Measurements from ENCODE around the gene TATDN2.

DNA sequence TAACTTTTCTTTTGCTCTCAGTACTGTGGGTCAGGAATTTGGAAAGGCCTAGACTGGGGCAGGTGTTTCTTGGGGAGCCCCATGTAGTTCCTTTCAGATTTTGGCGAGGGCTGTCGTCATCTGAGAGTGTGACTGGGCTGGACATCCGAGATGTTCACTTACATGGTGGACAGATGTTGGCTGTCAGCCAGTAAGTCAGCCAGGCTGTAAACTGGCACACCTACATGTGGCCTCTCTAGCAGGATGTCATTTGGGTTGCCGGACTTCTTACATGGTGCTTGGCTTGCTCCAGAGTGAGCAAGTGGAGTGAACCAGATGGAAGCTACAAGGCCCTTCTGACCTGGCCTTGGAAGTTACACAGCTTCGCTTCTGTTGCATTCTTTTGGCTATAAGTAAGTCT, 20.7 kb downstream of the TATDN2 start:
- TF ChIP-seq, protein P1, sequence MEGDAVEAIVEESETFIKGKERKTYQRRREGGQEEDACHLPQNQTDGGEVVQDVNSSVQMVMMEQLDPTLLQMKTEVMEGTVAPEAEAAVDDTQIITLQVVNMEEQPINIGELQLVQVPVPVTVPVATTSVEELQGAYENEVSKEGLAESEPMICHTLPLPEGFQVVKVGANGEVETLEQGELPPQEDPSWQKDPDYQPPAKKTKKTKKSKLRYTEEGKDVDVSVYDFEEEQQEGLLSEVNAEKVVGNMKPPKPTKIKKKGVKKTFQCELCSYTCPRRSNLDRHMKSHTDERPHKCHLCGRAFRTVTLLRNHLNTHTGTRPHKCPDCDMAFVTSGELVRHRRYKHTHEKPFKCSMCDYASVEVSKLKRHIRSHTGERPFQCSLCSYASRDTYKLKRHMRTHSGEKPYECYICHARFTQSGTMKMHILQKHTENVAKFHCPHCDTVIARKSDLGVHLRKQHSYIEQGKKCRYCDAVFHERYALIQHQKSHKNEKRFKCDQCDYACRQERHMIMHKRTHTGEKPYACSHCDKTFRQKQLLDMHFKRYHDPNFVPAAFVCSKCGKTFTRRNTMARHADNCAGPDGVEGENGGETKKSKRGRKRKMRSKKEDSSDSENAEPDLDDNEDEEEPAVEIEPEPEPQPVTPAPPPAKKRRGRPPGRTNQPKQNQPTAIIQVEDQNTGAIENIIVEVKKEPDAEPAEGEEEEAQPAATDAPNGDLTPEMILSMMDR (IDR thresholded peaks at IDR 0.05 in 8 of 11, conservative IDR thresholded peaks at IDR 0.05 in 3 of 11) = no peak
- no peak for TF ChIP-seq POLR2AphosphoS5 (IDR thresholded peaks at IDR 0.05)
- TF ChIP-seq POLR2A (IDR thresholded peaks at IDR 0.05) = no peak

Measured in spleen (tissue), 7 donors.